HCT116 (cell line): ENCODE results near the gene PITRM1. TPM values are rescaled to one million over a fixed set of nuclear protein-coding genes. Genes with fewer than 3 reads are reported as not detected.

ENCODE experiments used
- ATAC-seq: fragments of 200-7000 bp; cut with Tn5 transposase; 2 replicates; pipeline ENCODE4 v1.9.1; 2020; ENCODE audit warnings: mild to moderate bottlenecking, moderate library complexity
- BruUV-seq: library from RNA; stranded (reverse); fragments of 400-500 nt; replicated peaks from 2 replicates; lab custom pipeline; 2021; lab: Mats Ljungman, UMichigan
- CTCF ChIA-PET: fragments of 300-600 bp; sonication (Branson Sonifier 250); formaldehyde crosslinking; loops from one replicate; lab custom pipeline; 2021; ENCODE audit warnings: antibody characterized with exemption; lab: Charles Lee
- POLR2A ChIA-PET: fragments of 300-600, 350-600 bp; sonication (Branson Sonifier 250); formaldehyde crosslinking; loops from one replicate; lab custom pipeline; 2021; ENCODE audit warnings: antibody characterized with exemption; lab: Charles Lee
- RAD21 ChIA-PET, 2 experiments: fragments of 300-600 bp; sonication (Branson Sonifier 250); formaldehyde crosslinking; loops; one replicate each; lab custom pipeline; 2023; ENCODE audit warnings: low total read pairs in 2 of 2; ENCODE audit not compliant: uncharacterized antibody in 2 of 2, unreplicated experiment in 2 of 2, low non-redundant PET in 1 of 2; lab: Charles Lee
- DNase-seq: peaks from one replicate; pipeline ENCODE4 v3.0.0-alpha.2; 2010; ENCODE audit warnings: low read depth, low spot score
- H2AFZ ChIP-seq: fragments of 200-600 bp; shearing (Covaris generic), sonication (generic); 2 replicates; pipeline ENCODE4 v1.6.1; 2017; ENCODE audit warnings: low read depth, mixed run types, mixed read lengths, antibody characterized with exemption, low read length; ENCODE audit not compliant: poor library complexity, severe bottlenecking
- H3K27ac ChIP-seq: 2 replicates; pipeline ENCODE4 v1.5.1; 2012; ENCODE audit warnings: low read depth, low read length
- H3K27me3 ChIP-seq: fragments of 200-600 bp; sonication (generic); 2 replicates; pipeline ENCODE4 v1.6.1; 2016; ENCODE audit warnings: mixed run types, low read length, mixed read lengths; ENCODE audit not compliant: insufficient read depth
- H3K36me3 ChIP-seq, 2 experiments: fragments of 200-500 bp in 1 of 2; fragments of 200-600 bp in 1 of 2; sonication (Bioruptor generic) in 1 of 2; sonication (generic) in 1 of 2; 2 replicates each; pipeline versions ENCODE4 v1.5.1 to v1.6.1; 2014 to 2016; ENCODE audit warnings: low read length in 2 of 2, inconsistent platforms in 1 of 2, mixed read lengths in 1 of 2, mixed run types in 1 of 2; ENCODE audit not compliant: insufficient read depth in 2 of 2, control insufficient read depth in 1 of 2
- H3K4me1 ChIP-seq, 2 experiments: fragments of 200-600 bp in 1 of 2; sonication (generic) in 1 of 2; 2 replicates each; pipeline versions ENCODE4 v1.5.1 to v1.6.1; 2012 to 2017; ENCODE audit warnings: low read length in 2 of 2, inconsistent platforms in 1 of 2, mild to moderate bottlenecking in 1 of 2, mixed read lengths in 1 of 2, mixed run types in 1 of 2, moderate library complexity in 1 of 2; ENCODE audit not compliant: insufficient read depth in 2 of 2, control insufficient read depth in 1 of 2
- H3K4me2 ChIP-seq: fragments of 200-600 bp; sonication (generic); 2 replicates; pipeline ENCODE4 v1.6.1; 2017; ENCODE audit warnings: mixed run types, low read length, mixed read lengths
- H3K4me3 ChIP-seq, 2 experiments: fragments of 200-600 bp in 1 of 2; sonication (generic) in 1 of 2; replicated peaks in 1 of 2; 2 replicates each; pipeline ENCODE4 v1.5.1; 2011 to 2016; ENCODE audit warnings: low read length in 2 of 2, control low read depth in 1 of 2, low read depth in 1 of 2, mild to moderate bottlenecking in 1 of 2, mixed read lengths in 1 of 2, mixed run types in 1 of 2
- H3K79me2 ChIP-seq: fragments of 200-600 bp; sonication (generic); 2 replicates; pipeline ENCODE4 v1.6.1; 2017; ENCODE audit warnings: mild to moderate bottlenecking, mixed run types, low read length, moderate library complexity, mixed read lengths; ENCODE audit not compliant: insufficient read depth
- H3K9ac ChIP-seq: fragments of 200-600 bp; sonication (generic); 2 replicates; pipeline ENCODE4 v1.6.1; 2016; ENCODE audit warnings: low read length, mixed read lengths
- H3K9me2 ChIP-seq: fragments of 200-600 bp; sonication (generic), shearing (Covaris generic); 2 replicates; pipeline ENCODE4 v1.6.1; 2017; ENCODE audit warnings: mixed run types, mild to moderate bottlenecking, moderate library complexity; ENCODE audit not compliant: insufficient read depth
- H3K9me3 ChIP-seq, 2 experiments: fragments of 200-500 bp in 1 of 2; fragments of 200-600 bp in 1 of 2; sonication (Bioruptor generic) in 1 of 2; sonication (generic) in 1 of 2; 2 replicates each; pipeline ENCODE4 v1.6.1; 2014 to 2017; ENCODE audit warnings: low read length in 2 of 2, mixed read lengths in 2 of 2, inconsistent platforms in 1 of 2, low read depth in 1 of 2, mild to moderate bottlenecking in 1 of 2, mixed run types in 1 of 2, moderate library complexity in 1 of 2; ENCODE audit not compliant: control insufficient read depth in 1 of 2, insufficient read depth in 1 of 2
- H4K20me1 ChIP-seq: fragments of 200-600 bp; sonication (generic), shearing (Covaris generic); 2 replicates; pipeline ENCODE4 v1.6.1; 2017; ENCODE audit warnings: mixed run types, mild to moderate bottlenecking, moderate library complexity; ENCODE audit not compliant: insufficient read depth
- CEBPB ChIP-seq: IDR thresholded peaks from 2 replicates; pipeline ENCODE4 v1.6.1; 2012; ENCODE audit warnings: low read depth
- ELF1 ChIP-seq: IDR thresholded peaks from 2 replicates; pipeline ENCODE4 v1.6.1; 2012; ENCODE audit warnings: low read depth, borderline replicate concordance
- RAD21 ChIP-seq: IDR thresholded peaks from 2 replicates; pipeline ENCODE4 v1.6.1; 2012; ENCODE audit warnings: low read depth, mild to moderate bottlenecking
- TCF7L2 ChIP-seq: IDR thresholded peaks from 2 replicates; pipeline ENCODE4 v1.7.0; 2011; ENCODE audit warnings: borderline replicate concordance, inconsistent platforms; ENCODE audit not compliant: insufficient read depth, insufficient read length; ENCODE audit errors: extremely low read depth
- intact Hi-C: fragments of 100-400 bp; cut with micrococcal nuclease; formaldehyde crosslinking; loops from 2 replicates; pipeline ENCODE4 v1.10.0; 2022
- total RNA-seq: library from RNA; stranded (reverse); gene quantifications from one replicate; pipeline ENCODE4 v1.2.1, GENCODE V29; 2021; ENCODE audit not compliant: unreplicated experiment
- TF ChIP-seq, protein P1 (sequence below), 3 experiments: fragments of 200-600 bp in 1 of 3; sonication (generic) in 1 of 3; IDR thresholded peaks in 2 of 3; conservative IDR thresholded peaks in 1 of 3; 2 replicates each; pipeline ENCODE4 v1.5.1; 2012 to 2017; ENCODE audit warnings: low read depth in 2 of 3, low read length in 2 of 3, antibody characterized with exemption in 1 of 3, borderline replicate concordance in 1 of 3, control low read depth in 1 of 3, mild to moderate bottlenecking in 1 of 3, mixed read lengths in 1 of 3, mixed run types in 1 of 3, moderate library complexity in 1 of 3; ENCODE audit not compliant: insufficient read depth in 1 of 3

Gene PITRM1
- total RNA-seq, 1 experiment from 2014 or later = 59.5 TPM

DNA sequence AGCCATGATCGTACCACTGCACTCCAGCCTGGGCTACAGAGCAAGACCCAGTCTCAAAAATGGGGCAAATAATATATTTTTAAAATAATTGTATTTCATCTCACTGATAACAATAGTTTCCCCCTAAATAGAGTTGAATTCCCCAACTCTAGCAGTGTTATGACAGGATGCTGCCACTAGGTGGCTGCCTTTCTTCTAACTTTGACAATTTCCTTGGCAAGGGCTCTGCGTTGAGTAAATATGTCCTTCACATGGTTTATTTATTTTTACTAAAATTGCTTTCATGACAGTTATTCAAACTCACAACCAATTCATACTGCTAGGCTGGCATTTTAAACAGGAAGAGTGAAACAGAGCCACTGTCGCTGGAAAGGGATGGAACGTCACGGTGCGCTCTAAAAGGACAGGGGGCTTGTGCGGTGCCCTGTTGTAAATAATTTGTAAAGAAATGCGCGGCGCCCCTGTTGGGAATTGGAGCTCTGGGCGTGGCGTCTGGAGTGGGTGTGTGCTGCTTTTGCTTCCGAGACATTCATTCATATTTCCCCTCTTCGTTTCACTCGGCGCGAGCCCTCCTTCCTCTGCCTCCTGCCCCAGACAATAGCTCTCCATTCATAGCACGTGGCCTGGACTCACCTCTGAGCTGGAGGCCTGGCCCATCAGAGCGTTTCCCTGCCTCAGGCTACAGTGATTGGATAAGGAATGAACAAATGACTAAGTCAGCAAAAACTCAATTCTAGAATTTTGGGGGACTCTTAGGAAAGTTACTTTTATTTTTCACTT, 20.5 kb upstream of the PITRM1 start:
- TF ChIP-seq, protein P1, sequence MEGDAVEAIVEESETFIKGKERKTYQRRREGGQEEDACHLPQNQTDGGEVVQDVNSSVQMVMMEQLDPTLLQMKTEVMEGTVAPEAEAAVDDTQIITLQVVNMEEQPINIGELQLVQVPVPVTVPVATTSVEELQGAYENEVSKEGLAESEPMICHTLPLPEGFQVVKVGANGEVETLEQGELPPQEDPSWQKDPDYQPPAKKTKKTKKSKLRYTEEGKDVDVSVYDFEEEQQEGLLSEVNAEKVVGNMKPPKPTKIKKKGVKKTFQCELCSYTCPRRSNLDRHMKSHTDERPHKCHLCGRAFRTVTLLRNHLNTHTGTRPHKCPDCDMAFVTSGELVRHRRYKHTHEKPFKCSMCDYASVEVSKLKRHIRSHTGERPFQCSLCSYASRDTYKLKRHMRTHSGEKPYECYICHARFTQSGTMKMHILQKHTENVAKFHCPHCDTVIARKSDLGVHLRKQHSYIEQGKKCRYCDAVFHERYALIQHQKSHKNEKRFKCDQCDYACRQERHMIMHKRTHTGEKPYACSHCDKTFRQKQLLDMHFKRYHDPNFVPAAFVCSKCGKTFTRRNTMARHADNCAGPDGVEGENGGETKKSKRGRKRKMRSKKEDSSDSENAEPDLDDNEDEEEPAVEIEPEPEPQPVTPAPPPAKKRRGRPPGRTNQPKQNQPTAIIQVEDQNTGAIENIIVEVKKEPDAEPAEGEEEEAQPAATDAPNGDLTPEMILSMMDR (IDR thresholded peaks at IDR 0.05 in 2 of 3, conservative IDR thresholded peaks at IDR 0.05 in 1 of 3; ENCODE audit: borderline replicate concordance in 1 of 3, insufficient read depth in 1 of 3, low read depth in 2 of 3, low read length in 2 of 3) = peak; percentile 52 to 83 (median 81); a peak in 5 of 6 replicates
- no peak for TF ChIP-seq CEBPB
- no peak for TF ChIP-seq ELF1
- no peak for TF ChIP-seq TCF7L2
- peak; percentile 73 for TF ChIP-seq RAD21
- POLR2A ChIA-PET = no interaction called here
- Histone ChIP-seq H3K9me2 (no peaks in the 10 kb centered on the region), H2AFZ (peak overlapping the region; percentile 62), H3K4me1 (peaks cover 6 to 12% of the 10 kb centered on the region in 2 experiments; a peak in 3 of 4 replicates), H3K9me3 (no peaks in the 10 kb centered on the region), H3K27ac (no peak overlapping the region), H3K4me3 (no peak overlapping the region), H3K4me2 (0 out of 2 replicates have a peak overlapping the region, but pooled peaks have one; percentile 9), H4K20me1 (no peaks in the 10 kb centered on the region), H3K79me2 (no peaks in the 10 kb centered on the region), H3K36me3 (no peaks in the 10 kb centered on the region), H3K27me3 (no peaks in the 10 kb centered on the region), H3K9ac (no peak overlapping the region)
- no TSS peak for BruUV-seq
- DNase-seq (peak; percentile 34), ATAC-seq (no peak)
- CTCF ChIA-PET = interaction anchor here (0.8 to 2.1 kb wide), 5 partner anchors 11 to 1578 kb away, joined by 3 to 9 read pairs (median 3); no protein-coding TSS in a partner anchor
- intact Hi-C loops = loop anchor here (10.0 kb wide), 2 partner anchors 1322 to 1462 kb away; no protein-coding TSS in a partner anchor
- RAD21 ChIA-PET = interaction anchor here in 1 of 2 experiments (2.0 kb wide), 1 partner anchor 19 kb away, joined by 4 read pairs; no protein-coding TSS in a partner anchor
